WTC11 (cell line): ENCODE data around the gene ARMC9.

Source experiments
- TF ChIP-seq, protein P1 (sequence below): fragments of 250-450 bp; sonication (Bioruptor Pico); conservative IDR thresholded peaks from 2 replicates; pipeline ENCODE4 v1.9.0; 2021; ENCODE audit warnings: mild to moderate bottlenecking
- TF ChIP-seq, protein P2 (sequence below): fragments of 200-600 bp; IDR thresholded peaks from 2 replicates; pipeline ENCODE4 v1.8.0; 2022; ENCODE audit warnings: antibody characterized with exemption

DNA sequence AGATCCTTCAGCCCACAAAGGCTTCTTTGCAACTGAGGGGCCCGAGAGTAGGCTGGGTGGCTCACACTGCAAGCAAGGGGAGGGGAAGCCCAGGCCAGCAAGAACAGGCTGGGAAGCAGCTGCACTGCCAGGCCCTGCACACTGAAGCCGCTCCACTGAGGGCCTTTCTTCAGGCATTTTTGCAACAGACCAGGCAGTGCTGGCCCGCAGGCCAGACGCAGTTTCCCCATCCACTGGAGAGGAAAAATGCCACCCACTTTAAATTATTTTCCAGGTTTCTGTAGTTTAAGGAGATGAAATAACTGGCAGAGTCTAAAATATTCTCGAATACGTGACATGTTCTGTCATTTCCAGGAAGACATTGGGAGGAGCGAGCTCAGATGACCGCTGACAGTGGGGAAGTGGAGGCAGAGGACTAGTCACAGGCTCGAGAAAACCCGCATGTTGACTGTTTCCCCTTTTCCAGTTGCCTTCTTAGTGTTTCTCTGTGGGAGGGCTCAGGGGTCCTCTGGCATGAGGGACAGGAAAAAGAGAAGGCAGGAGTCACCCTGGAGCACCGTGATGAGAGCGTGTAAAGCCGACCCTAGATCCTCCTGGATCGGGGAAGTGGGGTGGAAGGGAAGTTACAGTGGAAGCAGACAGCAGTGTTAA is 143.8 kb downstream of the ARMC9 start:
- TF ChIP-seq, protein P1, sequence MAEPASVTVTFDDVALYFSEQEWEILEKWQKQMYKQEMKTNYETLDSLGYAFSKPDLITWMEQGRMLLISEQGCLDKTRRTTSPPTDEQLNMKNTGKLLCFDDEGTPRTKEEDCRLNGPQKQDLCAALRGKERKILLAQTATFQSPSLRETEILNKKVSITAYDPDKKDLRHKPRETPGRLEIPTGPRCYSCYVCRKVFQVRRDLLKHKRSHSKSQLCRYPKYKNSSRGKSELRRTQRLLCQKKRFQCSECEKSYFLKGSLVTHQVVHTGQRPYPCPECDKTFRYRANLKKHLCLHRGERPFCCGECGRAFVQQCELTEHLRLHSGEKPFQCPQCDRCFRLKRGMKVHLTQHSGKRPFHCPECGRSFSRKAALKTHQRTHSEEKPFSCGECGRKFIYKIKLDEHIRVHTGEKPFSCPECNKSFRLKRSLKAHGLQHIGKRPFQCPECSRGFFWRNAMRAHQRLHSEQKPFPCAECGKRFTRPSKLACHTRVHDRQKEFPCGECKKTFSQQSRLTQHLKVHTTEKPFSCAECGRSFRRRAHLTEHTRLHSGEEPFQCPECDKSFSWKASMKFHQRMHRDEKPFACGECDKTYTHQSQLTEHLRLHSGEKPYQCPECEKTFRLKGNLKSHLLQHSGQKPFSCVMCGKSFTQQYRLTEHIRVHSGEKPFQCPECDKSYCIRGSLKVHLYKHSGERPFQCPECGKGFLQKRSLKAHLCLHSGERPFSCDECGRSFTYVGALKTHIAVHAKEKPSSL (CRISPR knock-in tag) = no peak
- TF ChIP-seq, protein P2, sequence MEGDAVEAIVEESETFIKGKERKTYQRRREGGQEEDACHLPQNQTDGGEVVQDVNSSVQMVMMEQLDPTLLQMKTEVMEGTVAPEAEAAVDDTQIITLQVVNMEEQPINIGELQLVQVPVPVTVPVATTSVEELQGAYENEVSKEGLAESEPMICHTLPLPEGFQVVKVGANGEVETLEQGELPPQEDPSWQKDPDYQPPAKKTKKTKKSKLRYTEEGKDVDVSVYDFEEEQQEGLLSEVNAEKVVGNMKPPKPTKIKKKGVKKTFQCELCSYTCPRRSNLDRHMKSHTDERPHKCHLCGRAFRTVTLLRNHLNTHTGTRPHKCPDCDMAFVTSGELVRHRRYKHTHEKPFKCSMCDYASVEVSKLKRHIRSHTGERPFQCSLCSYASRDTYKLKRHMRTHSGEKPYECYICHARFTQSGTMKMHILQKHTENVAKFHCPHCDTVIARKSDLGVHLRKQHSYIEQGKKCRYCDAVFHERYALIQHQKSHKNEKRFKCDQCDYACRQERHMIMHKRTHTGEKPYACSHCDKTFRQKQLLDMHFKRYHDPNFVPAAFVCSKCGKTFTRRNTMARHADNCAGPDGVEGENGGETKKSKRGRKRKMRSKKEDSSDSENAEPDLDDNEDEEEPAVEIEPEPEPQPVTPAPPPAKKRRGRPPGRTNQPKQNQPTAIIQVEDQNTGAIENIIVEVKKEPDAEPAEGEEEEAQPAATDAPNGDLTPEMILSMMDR = no peak
